Left ventricle myocardium inferior (tissue), 1 donor: ENCODE measurements around the gene ABCG5. TPM values are rescaled to one million over a fixed set of nuclear protein-coding genes. Genes with fewer than 3 reads are reported as not detected.

Experiments
- DNase-seq: peaks from one replicate; pipeline ENCODE4 v3.0.0-alpha.2; 2020
- H3K27ac ChIP-seq: fragments of 200-600 bp; replicated peaks from 2 replicates; pipeline ENCODE4 v1.8.0; 2021
- H3K27me3 ChIP-seq: fragments of 200-600 bp; 2 replicates; pipeline ENCODE4 v1.8.0; 2021; ENCODE audit warnings: low read depth
- H3K36me3 ChIP-seq: fragments of 200-600 bp; 2 replicates; pipeline ENCODE4 v1.8.0; 2021
- H3K4me1 ChIP-seq: fragments of 200-600 bp; 2 replicates; pipeline ENCODE4 v1.8.0; 2021
- H3K4me3 ChIP-seq: fragments of 200-600 bp; 2 replicates; pipeline ENCODE4 v1.8.0; 2021; ENCODE audit warnings: mild to moderate bottlenecking, moderate library complexity
- H3K9me3 ChIP-seq: fragments of 200-600 bp; replicated peaks from 2 replicates; pipeline ENCODE4 v1.8.0; 2021
- intact Hi-C: fragments of 100-400 bp; cut with micrococcal nuclease; formaldehyde crosslinking; loops from one replicate; pipeline ENCODE4 v1.11.0; 2022
- total RNA-seq: library from RNA; stranded (reverse); fragmentation: NEBNext Ultra II Directional; extraction: Animal tissue kit (Norgen Biotek cat#: 25700); gene quantifications from one replicate; pipeline ENCODE4 v1.2.1, GENCODE V29; 2021
- TF ChIP-seq, protein P1 (sequence below): fragments of 200-600 bp; IDR thresholded peaks from 2 replicates; pipeline ENCODE4 v1.8.0; 2021; ENCODE audit warnings: antibody characterized with exemption, mild to moderate bottlenecking, borderline replicate concordance
- donor health status: DM: no; HTN: yes; CAD: no; lungs with severe emphysema.

The ABCG5 gene
- total RNA-seq, 1 donor from 2014 or later: not detected

DNA sequence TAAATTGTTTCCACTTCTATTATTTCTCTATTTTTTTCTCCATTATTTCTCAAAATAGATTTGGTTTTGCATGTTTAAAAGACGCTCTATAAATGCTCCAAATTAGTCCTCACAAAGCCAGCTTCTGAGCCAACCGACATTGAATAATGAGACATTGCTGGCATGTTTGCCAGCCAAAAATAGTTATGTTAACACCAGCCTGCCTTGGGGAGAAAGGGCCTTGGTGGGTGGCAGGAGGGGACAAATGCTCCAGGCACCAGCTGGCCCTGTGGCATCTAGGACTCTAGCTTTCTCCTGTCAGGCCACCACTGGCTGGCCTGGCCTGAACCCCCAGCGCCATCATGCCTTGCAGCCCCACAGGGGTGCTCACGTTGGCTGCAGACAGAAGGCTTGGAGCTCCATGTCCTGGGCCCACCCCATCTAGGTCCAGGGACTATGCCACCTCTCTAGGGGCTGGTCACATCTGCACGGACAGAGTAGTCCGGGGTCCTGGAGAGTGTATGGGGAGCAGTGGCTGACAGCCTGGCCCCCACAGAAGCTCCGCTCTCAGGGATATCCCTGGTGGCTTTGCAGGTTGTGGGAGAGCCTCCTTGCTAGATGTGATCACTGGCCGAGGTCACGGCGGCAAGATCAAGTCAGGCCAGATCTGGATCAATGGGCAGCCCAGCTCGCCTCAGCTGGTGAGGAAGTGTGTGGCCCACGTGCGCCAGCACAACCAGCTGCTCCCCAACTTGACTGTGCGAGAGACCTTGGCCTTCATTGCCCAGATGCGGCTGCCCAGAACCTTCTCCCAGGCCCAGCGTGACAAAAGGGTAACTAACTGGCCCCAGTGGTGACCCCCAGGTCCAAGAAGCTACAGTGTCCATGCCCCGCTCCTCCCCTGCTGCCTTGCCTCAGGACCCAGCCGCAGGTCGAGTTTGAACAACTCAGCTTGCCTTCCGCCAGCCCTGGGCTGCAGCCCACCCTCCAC, 12.7 kb upstream of the ABCG5 start:
- Histone ChIP-seq H3K27ac (no peak overlapping the region), H3K4me1 (no peaks in the 10 kb centered on the region), H3K36me3 (no peaks in the 10 kb centered on the region), H3K4me3 (no peak overlapping the region), H3K9me3 (no peaks in the 10 kb centered on the region), H3K27me3 (peaks cover 83% of the 10 kb centered on the region)
- TF ChIP-seq, protein P1, sequence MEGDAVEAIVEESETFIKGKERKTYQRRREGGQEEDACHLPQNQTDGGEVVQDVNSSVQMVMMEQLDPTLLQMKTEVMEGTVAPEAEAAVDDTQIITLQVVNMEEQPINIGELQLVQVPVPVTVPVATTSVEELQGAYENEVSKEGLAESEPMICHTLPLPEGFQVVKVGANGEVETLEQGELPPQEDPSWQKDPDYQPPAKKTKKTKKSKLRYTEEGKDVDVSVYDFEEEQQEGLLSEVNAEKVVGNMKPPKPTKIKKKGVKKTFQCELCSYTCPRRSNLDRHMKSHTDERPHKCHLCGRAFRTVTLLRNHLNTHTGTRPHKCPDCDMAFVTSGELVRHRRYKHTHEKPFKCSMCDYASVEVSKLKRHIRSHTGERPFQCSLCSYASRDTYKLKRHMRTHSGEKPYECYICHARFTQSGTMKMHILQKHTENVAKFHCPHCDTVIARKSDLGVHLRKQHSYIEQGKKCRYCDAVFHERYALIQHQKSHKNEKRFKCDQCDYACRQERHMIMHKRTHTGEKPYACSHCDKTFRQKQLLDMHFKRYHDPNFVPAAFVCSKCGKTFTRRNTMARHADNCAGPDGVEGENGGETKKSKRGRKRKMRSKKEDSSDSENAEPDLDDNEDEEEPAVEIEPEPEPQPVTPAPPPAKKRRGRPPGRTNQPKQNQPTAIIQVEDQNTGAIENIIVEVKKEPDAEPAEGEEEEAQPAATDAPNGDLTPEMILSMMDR: no peak
- intact Hi-C loops: no loop called here
- no peak for DNase-seq

GRCh38 chr2:43848214-43848613, 9.6 kb upstream of the ABCG5 start:
- TF ChIP-seq, protein P1: no peak
- Histone ChIP-seq H3K4me3 (no peak overlapping the region), H3K9me3 (no peaks in the 10 kb centered on the region), H3K36me3 (no peaks in the 10 kb centered on the region), H3K4me1 (no peaks in the 10 kb centered on the region), H3K27me3 (peaks cover 60% of the 10 kb centered on the region), H3K27ac (no peak overlapping the region)
- intact Hi-C loops: no loop called here
- no peak for DNase-seq

DNA sequence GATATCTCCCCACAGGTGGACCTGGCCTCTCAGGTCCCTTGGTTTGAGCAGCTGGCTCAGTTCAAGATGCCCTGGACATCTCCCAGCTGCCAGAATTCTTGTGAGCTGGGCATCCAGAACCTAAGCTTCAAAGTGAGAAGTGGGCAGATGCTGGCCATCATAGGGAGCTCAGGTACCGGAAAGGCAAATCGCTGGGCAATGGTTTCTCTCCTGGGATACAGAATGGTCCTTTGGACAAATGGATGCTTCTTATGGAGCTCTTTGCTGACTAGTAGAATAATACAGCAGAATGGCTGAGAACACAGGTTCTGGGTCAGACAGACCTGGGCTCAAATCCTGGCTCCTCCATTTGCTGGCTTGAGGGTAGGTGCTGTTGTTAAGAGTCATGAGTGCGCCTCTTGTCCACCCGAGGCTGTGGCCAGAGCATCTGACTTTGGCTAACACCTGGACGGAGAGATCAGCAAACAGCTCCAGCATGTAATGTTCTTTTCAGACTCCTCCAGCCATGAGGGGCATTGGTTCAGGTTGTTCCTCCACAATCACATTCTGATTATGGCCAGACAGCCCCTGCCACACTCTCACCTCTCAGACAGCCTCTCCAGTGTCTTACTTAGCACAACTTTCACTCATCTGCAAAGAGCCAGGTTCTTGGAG, 7.6 kb upstream of the ABCG5 start:
- Histone ChIP-seq H3K4me3 (no peak overlapping the region), H3K27me3 (peaks cover 57% of the 10 kb centered on the region), H3K4me1 (no peaks in the 10 kb centered on the region), H3K27ac (no peak overlapping the region), H3K36me3 (no peaks in the 10 kb centered on the region), H3K9me3 (no peaks in the 10 kb centered on the region)
- TF ChIP-seq, protein P1: no peak
- no peak for DNase-seq
- intact Hi-C loops: no loop called here

GRCh38 chr2:43845181-43845580, 6.5 kb upstream of the ABCG5 start:
- intact Hi-C loops: no loop called here
- no peaks in the 10 kb centered on the region for H3K36me3 ChIP-seq

DNA sequence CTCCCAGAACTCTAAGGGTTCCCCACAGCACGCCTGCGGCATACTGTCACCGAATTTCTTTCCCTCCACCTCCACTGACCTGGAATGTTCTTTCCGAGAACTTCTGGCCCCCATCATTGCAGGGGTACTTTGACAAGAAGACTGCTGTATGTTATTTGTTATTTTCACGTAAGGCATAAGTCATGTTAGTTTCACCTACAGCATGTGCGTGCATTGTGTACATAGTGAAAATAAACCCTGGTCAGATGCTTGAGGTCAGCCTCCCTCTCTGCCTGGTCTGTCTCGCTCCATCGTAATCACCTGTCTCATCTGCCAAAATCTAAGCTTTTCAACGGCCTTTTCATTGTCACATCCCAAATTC, 4.2 kb upstream of the ABCG5 start:
- no peak for DNase-seq
- Histone ChIP-seq H3K27ac (no peak overlapping the region), H3K9me3 (no peaks in the 10 kb centered on the region), H3K36me3 (no peaks in the 10 kb centered on the region), H3K4me1 (no peaks in the 10 kb centered on the region), H3K4me3 (no peak overlapping the region), H3K27me3 (peaks cover 57% of the 10 kb centered on the region)
- intact Hi-C loops: no loop called here
- TF ChIP-seq, protein P1: no peak

More at GRCh38 chr2:43845181-43845580, 6.5 kb upstream of the ABCG5 start:
- H3K4me3 ChIP-seq: no peak overlapping the region
- DNase-seq: no peak
- no peaks in the 10 kb centered on the region for H3K4me1 ChIP-seq
- H3K9me3 ChIP-seq: no peaks in the 10 kb centered on the region
- H3K27ac ChIP-seq: no peak overlapping the region
- peaks cover 56% of the 10 kb centered on the region for H3K27me3 ChIP-seq
- TF ChIP-seq, protein P1: no peak
